HEK293T (cell line): ENCODE measurements around the gene SCLY.

Experiments used
- ARNT ChIP-seq: fragments of 450-650 bp; IDR thresholded peaks from 2 replicates; pipeline ENCODE4 v1.6.1; 2017; ENCODE audit warnings: mild to moderate bottlenecking
- BHLHE40 ChIP-seq: fragments of 450-650 bp; IDR thresholded peaks from 2 replicates; pipeline ENCODE4 v1.6.1; 2016; ENCODE audit warnings: mild to moderate bottlenecking, moderate library complexity, borderline replicate concordance
- ELF4 ChIP-seq: fragments of 450-650 bp; IDR thresholded peaks from 2 replicates; pipeline ENCODE4 v1.6.1; 2017; ENCODE audit warnings: antibody characterized with exemption
- FOXA1 ChIP-seq: fragments of 450-650 bp; IDR thresholded peaks from 2 replicates; pipeline ENCODE4 v1.6.1; 2016; ENCODE audit warnings: mild to moderate bottlenecking
- FOXK2 ChIP-seq: fragments of 450-650 bp; IDR thresholded peaks from 2 replicates; pipeline ENCODE4 v1.6.1; 2016; ENCODE audit warnings: mild to moderate bottlenecking
- FOXM1 ChIP-seq: fragments of 450-650 bp; IDR thresholded peaks from 2 replicates; pipeline ENCODE4 v1.6.1; 2017; ENCODE audit warnings: mild to moderate bottlenecking, borderline replicate concordance
- L3MBTL2 ChIP-seq: fragments of 450-650 bp; conservative IDR thresholded peaks from 2 replicates; pipeline ENCODE4 v1.6.1; 2016; ENCODE audit warnings: mild to moderate bottlenecking
- LEF1 ChIP-seq: fragments of 450-650 bp; IDR thresholded peaks from 2 replicates; pipeline ENCODE4 v1.6.1; 2017; ENCODE audit warnings: mild to moderate bottlenecking, borderline replicate concordance
- NFRKB ChIP-seq: fragments of 450-650 bp; IDR thresholded peaks from 2 replicates; pipeline ENCODE4 v1.6.1; 2016; ENCODE audit warnings: mild to moderate bottlenecking, moderate library complexity
- SUZ12 ChIP-seq: fragments of 450-650 bp; IDR thresholded peaks from 2 replicates; pipeline ENCODE4 v1.6.1; 2016; ENCODE audit warnings: mild to moderate bottlenecking
- TARDBP ChIP-seq: fragments of 450-650 bp; IDR thresholded peaks from 2 replicates; pipeline ENCODE4 v1.6.1; 2016
- TF ChIP-seq, protein P1 (sequence below): fragments of 450-650 bp; IDR thresholded peaks from 2 replicates; pipeline ENCODE4 v1.6.1; 2016

GRCh38 chr2:238101891-238102841 is 41.4 kb downstream of the SCLY start:
- TF ChIP-seq FOXK2 (no peak), LEF1 (no peak), L3MBTL2 (no peak), SUZ12 (no peak), NFRKB (no peak), BHLHE40 (no peak), TARDBP (no peak), ARNT (no peak), ELF4 (no peak), FOXA1 (no peak), FOXM1 (no peak)
- TF ChIP-seq, protein P1, sequence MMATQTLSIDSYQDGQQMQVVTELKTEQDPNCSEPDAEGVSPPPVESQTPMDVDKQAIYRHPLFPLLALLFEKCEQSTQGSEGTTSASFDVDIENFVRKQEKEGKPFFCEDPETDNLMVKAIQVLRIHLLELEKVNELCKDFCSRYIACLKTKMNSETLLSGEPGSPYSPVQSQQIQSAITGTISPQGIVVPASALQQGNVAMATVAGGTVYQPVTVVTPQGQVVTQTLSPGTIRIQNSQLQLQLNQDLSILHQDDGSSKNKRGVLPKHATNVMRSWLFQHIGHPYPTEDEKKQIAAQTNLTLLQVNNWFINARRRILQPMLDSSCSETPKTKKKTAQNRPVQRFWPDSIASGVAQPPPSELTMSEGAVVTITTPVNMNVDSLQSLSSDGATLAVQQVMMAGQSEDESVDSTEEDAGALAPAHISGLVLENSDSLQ, result no peak
